Fibroblast of mammary gland (primary cell): Measurements from ENCODE around the gene RSPH1.

Experiments
- DNase-seq: peaks from one replicate; pipeline ENCODE4 v3.0.0-alpha.2; 2010; ENCODE audit warnings: low read depth
- H3K4me3 ChIP-seq: 2 replicates; pipeline ENCODE4 v1.5.1; 2011; ENCODE audit warnings: low read depth, mild to moderate bottlenecking, low read length, moderate library complexity; ENCODE audit not compliant: control insufficient read depth
- TF ChIP-seq, protein P1 (sequence below): conservative IDR thresholded peaks from 2 replicates; pipeline ENCODE4 v1.5.1; 2011; ENCODE audit warnings: low read depth, low read length, inconsistent platforms; ENCODE audit not compliant: control insufficient read depth, insufficient read depth

Gene RSPH1

DNA sequence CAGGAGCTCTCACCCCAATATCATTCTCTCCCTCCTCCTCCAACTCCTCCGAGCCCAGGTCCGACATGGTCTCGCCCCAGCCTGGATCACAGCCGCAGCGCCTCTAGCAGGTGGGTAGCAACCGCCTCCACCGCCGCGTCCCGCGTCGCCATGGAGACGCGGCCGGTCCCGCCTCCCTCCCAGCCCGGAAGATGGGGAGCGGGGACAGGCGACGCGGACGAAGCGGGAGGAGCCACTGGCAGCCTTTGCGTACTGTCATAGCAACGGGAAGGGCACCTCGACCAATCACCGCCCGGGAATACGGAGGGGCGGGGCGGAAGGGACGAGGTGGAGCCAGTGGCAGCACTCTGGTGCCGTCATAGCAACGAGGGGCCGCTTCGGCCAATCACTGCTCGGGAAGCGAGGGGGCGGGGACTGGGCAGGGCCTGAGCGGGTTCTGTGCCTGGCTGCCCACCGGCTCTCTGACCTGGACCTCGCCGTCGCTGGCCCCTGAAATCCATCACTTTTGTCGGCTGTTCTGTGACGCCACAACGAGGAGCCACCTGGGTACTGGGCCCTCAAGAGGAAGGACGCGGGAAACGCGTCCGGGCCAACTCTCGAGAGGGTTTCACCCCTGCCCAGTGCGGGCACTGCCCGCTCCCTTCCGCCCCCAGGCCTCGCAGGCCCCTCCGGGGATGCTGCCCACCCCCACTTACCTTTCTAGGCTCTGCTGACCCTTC lies at the start of gene RSPH1:
RSPH1 (minus strand) TSS at position 105 of the 719 bp plus-strand sequence; CDS start at position 67, 38 bp downstream.
- TF ChIP-seq, protein P1, sequence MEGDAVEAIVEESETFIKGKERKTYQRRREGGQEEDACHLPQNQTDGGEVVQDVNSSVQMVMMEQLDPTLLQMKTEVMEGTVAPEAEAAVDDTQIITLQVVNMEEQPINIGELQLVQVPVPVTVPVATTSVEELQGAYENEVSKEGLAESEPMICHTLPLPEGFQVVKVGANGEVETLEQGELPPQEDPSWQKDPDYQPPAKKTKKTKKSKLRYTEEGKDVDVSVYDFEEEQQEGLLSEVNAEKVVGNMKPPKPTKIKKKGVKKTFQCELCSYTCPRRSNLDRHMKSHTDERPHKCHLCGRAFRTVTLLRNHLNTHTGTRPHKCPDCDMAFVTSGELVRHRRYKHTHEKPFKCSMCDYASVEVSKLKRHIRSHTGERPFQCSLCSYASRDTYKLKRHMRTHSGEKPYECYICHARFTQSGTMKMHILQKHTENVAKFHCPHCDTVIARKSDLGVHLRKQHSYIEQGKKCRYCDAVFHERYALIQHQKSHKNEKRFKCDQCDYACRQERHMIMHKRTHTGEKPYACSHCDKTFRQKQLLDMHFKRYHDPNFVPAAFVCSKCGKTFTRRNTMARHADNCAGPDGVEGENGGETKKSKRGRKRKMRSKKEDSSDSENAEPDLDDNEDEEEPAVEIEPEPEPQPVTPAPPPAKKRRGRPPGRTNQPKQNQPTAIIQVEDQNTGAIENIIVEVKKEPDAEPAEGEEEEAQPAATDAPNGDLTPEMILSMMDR, result no peak
- DNase-seq, result peak; percentile 94
- peak within 1 kb of the TSS; percentile 59 for H3K4me3 ChIP-seq

DNA sequence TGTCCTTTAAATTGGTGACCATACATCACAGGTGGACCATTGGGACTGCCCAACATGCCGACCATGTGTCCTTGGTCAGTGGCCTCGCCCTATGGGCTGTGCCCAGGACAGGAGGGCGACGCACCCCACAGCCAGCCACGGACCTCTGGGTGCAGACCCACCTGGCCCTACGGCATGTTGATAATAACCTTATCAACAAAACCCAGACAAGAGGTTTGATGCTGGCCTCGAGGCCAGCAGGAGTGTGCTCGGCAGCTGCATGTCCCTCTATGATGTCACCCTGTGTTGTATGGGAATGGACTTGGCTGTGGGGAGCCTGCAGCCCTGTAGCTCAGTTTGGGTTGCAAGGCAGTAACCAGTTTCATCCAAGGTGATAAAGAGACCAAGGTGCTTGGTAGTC lies 49.7 kb upstream of the RSPH1 start:
- H3K4me3 ChIP-seq, result no peak overlapping the region
- TF ChIP-seq, protein P1, result no peak
- no peak for DNase-seq

DNA sequence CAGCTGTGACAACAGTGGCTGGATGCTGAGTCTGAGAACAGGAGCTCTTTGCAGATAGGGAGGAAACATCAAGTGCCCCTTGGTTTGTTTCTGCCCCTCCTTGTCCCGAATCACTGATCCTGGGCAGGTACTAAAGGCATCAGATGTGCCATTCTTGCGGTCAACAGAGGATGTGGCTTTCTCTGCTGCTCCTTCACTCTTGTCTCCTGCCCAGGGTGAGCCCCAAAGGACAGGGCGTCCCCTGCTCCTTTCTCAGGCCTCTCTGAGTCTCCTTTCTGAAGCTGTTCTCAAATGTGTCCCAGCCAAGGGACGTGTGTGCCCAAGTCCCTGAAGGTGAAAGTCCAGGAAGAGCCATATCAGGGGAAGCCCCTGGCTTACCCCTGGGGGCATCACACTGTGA lies 49.3 kb upstream of the RSPH1 start:
- TF ChIP-seq, protein P1, result no peak
- no peak overlapping the region for H3K4me3 ChIP-seq
- DNase-seq, result no peak

DNA sequence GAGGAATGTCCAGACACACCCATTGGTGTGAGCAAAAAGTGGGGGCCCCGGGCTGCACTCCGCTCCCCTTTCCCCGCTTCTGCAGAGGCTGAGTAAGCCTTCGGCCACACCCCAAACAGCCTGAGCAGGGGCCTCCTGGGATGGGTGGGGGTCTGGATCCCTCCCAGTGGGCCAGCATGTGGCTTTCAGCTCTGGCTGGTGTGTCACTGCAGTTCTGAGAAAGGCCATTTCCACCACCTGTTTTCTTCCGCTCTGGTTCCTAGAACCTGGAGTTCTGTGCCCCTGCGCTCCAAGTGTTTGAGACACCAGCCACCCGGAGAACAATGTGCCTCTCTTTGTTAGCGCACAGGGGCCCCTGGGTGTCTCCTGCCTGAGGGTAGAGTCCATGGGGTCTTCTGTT lies 48.5 kb upstream of the RSPH1 start:
- TF ChIP-seq, protein P1, result no peak
- no peak for DNase-seq
- no peak overlapping the region for H3K4me3 ChIP-seq

DNA sequence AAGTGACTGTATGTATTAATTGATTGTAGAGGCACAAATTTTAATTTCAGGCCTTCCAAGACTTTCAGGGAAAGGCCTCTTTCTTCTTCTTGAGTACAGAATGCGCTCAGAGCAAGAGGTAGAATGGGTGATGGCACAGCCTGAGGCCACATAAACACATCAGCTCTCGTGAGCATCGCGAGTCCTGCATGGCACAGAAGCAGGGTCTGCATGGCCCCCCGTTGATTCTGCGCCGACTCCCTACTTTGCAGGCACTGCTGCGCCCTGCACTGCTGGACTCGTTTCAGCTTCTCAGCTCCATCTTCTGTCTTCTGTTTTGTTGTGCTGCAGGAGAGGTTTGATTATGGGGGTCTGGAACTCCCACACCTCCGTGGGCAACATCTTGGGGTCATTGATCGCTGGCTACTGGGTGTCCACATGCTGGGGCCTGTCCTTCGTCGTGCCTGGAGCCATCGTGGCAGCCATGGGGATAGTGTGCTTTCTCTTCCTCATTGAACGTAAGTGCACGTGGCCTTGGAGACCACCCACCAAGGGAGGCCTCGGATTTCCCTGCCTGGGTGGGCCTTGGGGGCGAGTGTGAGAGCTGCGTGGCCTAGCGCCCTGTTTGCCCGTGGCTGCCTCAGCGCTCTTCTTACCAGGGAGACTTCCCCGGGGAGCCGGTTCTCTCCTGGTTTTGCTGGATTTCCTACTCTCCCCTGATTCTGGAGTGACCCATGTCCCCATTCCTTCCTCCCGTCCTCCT lies 47.3 kb upstream of the RSPH1 start:
- TF ChIP-seq, protein P1, result no peak
- no peak overlapping the region for H3K4me3 ChIP-seq
- DNase-seq, result no peak

DNA sequence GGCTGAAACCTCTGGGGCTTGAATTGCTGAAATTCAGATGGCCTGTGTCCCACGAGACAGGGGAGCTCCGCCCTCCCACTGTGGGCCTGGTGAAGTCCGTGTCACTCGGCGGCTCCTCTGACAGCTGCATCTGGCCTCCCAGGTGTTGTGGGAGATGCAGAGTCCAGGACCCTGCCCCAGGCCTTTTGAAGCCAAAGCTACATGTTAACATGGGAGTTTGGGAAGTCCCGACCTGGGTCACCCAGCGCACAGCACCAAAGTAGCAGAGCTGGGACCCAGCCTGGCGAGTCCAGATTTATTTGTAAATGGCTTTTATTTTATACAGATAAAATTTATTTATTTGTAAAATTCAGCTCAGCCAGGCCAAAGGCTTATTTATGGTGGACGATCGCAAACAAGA lies 46.6 kb upstream of the RSPH1 start:
- TF ChIP-seq, protein P1, result no peak

More for the DNA sequence above, 46.6 kb upstream of the RSPH1 start:
- H3K4me3 ChIP-seq, result no peak overlapping the region
- no peak for DNase-seq
